ENCODE measurements around the gene ASIC4. TPM values are rescaled to one million over a fixed set of nuclear protein-coding genes. Genes with fewer than 3 reads are reported as not detected.

ASIC4 gene
- total RNA-seq, result not detected
- polyA plus RNA-seq, result not detected

DNA sequence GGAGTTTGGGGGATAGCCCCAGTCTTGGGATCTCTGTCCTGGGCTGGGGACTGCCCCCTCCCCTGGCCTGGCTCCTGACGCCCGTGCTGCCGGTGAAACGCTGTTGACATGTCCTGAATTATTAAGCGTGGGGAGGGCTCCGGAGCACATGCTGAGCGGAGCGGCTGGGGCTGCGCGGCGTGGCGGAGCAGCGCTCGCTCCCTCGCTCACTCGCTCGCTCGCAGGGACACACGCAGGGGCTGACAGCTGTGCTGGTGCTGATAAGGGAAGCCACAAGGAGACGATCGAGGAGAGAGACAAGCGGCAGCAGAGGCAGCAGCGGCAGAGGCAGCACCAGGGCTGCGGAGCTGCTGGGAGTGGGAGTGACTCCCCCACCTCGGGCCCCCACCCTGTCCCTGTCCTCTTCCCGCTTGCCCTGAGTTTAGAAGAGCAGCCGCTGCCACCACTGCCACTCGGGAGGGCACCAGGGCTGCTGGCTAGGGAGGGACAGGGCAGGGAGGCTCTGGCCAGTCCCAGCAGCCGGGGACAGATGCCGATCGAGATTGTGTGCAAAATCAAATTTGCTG lies at the start of gene ASIC4:
TSS of gene ASIC4 (plus strand) at position 287 of the 566 bp plus-strand sequence. CDS start at position 530, 243 bp downstream.
- H3K4me3 ChIP-seq (ENCODE audit: low read length), result no peak within 1 kb of the TSS
- H3K27me3 ChIP-seq (ENCODE audit: insufficient read depth, low read length, poor library complexity, severe bottlenecking), result peaks cover 12% of the 10 kb centered on the region
- peaks cover 0 to 2% (median 0%) of the 10 kb centered on the region in 3 donors for H3K36me3 Mint-ChIP-seq
- peaks cover 69 to 90% of the 10 kb centered on the region in 2 donors for H3K27me3 Mint-ChIP-seq
- no peak for DNase-seq
- no peaks in the 10 kb centered on the region for H3K36me3 ChIP-seq (ENCODE audit: insufficient read depth, low read length)
- H3K27ac Mint-ChIP-seq, result peak within 1 kb of the TSS in 1 of 8 donors; percentile 49
- peak within 1 kb of the TSS in 4 of 7 donors; percentile 37 to 70 (median 46) for H3K4me3 Mint-ChIP-seq
- ChIA-PET CTCF (interaction anchor here (1.0 to 1.4 kb wide), 2 partner anchors 14 to 16 kb away, joined by 3 to 5 read pairs; no protein-coding TSS in a partner anchor), POLR2A (no interaction called here)
- peaks cover 17 to 40% (median 20%) of the 10 kb centered on the region in 3 donors for H3K4me1 Mint-ChIP-seq
- peaks cover 11% of the 10 kb centered on the region for H3K4me1 ChIP-seq (ENCODE audit: insufficient read depth, low read length)
- H3K27ac ChIP-seq (ENCODE audit: low read depth, low read length), result peak within 1 kb of the TSS; percentile 31
- H3K9me3 Mint-ChIP-seq, result peaks cover 0 to 4% (median 0%) of the 10 kb centered on the region in 5 donors
- H3K9me3 ChIP-seq (ENCODE audit: low read length), result no peaks in the 10 kb centered on the region

GRCh38 chr2:219465659-219466561 lies 48.4 kb upstream of the ASIC4 start:
- Histone ChIP-seq H3K27me3 (ENCODE audit: insufficient read depth, low read length, poor library complexity, severe bottlenecking) (no peaks in the 10 kb centered on the region), H3K9me3 (ENCODE audit: low read length) (no peaks in the 10 kb centered on the region), H3K4me1 (ENCODE audit: insufficient read depth, low read length) (no peaks in the 10 kb centered on the region), H3K27ac (ENCODE audit: low read depth, low read length) (no peak overlapping the region), H3K4me3 (ENCODE audit: low read length) (no peak overlapping the region), H3K36me3 (ENCODE audit: insufficient read depth, low read length) (no peaks in the 10 kb centered on the region)
- H3K36me3 Mint-ChIP-seq, result no peaks in the 10 kb centered on the region
- H3K4me1 Mint-ChIP-seq, result no peaks in the 10 kb centered on the region
- DNase-seq, result no peak
- ChIA-PET CTCF (interaction anchor here (3.4 kb wide), 1 partner anchor 64 kb away, joined by 15 read pairs; no protein-coding TSS in a partner anchor), POLR2A (no interaction called here)
- H3K27me3 Mint-ChIP-seq, result peaks cover 0 to 2% of the 10 kb centered on the region in 2 donors
- H3K4me3 Mint-ChIP-seq, result no peak overlapping the region
- no peaks in the 10 kb centered on the region for H3K9me3 Mint-ChIP-seq
- no peak overlapping the region for H3K27ac Mint-ChIP-seq

GRCh38 chr2:219466816-219467735 lies 47.2 kb upstream of the ASIC4 start:
- DNase-seq, result no peak
- POLR2A ChIA-PET, result no interaction called here
- no peaks in the 10 kb centered on the region for H3K9me3 Mint-ChIP-seq
- Histone ChIP-seq H3K27ac (ENCODE audit: low read depth, low read length) (no peak overlapping the region), H3K27me3 (ENCODE audit: insufficient read depth, low read length, poor library complexity, severe bottlenecking) (no peaks in the 10 kb centered on the region), H3K36me3 (ENCODE audit: insufficient read depth, low read length) (no peaks in the 10 kb centered on the region), H3K9me3 (ENCODE audit: low read length) (no peaks in the 10 kb centered on the region), H3K4me1 (ENCODE audit: insufficient read depth, low read length) (no peaks in the 10 kb centered on the region), H3K4me3 (ENCODE audit: low read length) (no peak overlapping the region)
- H3K27me3 Mint-ChIP-seq, result peaks cover 0 to 3% of the 10 kb centered on the region in 2 donors
- no peak overlapping the region for H3K27ac Mint-ChIP-seq
- H3K36me3 Mint-ChIP-seq, result no peaks in the 10 kb centered on the region
- no peaks in the 10 kb centered on the region for H3K4me1 Mint-ChIP-seq
- CTCF ChIA-PET, result no interaction called here
- no peak overlapping the region for H3K4me3 Mint-ChIP-seq

DNA sequence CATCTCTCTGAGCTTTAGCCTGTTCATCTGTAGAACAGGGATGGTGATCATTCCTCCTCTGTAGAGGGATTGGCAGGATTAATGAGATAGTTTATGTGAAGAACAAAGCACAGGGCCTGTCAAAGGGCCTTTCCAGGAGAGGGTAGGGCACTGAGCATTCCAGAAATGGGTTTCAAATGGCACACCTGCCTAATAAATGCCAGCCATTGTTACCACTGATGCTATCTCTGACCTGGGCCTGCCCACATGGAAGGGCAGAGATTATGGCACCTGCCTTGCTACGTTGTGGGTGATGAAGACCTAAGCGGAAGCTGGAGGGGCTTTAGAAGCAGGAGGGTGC lies 46.6 kb upstream of the ASIC4 start:
- no peaks in the 10 kb centered on the region for H3K9me3 Mint-ChIP-seq
- Histone ChIP-seq H3K36me3 (ENCODE audit: insufficient read depth, low read length) (no peaks in the 10 kb centered on the region), H3K9me3 (ENCODE audit: low read length) (no peaks in the 10 kb centered on the region), H3K4me3 (ENCODE audit: low read length) (no peak overlapping the region), H3K27ac (ENCODE audit: low read depth, low read length) (no peak overlapping the region), H3K4me1 (ENCODE audit: insufficient read depth, low read length) (no peaks in the 10 kb centered on the region), H3K27me3 (ENCODE audit: insufficient read depth, low read length, poor library complexity, severe bottlenecking) (no peaks in the 10 kb centered on the region)
- H3K4me3 Mint-ChIP-seq, result no peak overlapping the region
- H3K36me3 Mint-ChIP-seq, result no peaks in the 10 kb centered on the region
- no peak for DNase-seq
- peaks cover 0 to 3% of the 10 kb centered on the region in 2 donors for H3K27me3 Mint-ChIP-seq
- no peak overlapping the region for H3K27ac Mint-ChIP-seq
- CTCF ChIA-PET, result no interaction called here
- H3K4me1 Mint-ChIP-seq, result no peaks in the 10 kb centered on the region
- POLR2A ChIA-PET, result no interaction called here

GRCh38 chr2:219468410-219469185 lies 45.7 kb upstream of the ASIC4 start:
- Mint-ChIP-seq H3K9me3 (no peaks in the 10 kb centered on the region), H3K4me1 (no peaks in the 10 kb centered on the region), H3K27me3 (peaks cover 0 to 3% of the 10 kb centered on the region in 2 donors), H3K36me3 (no peaks in the 10 kb centered on the region), H3K27ac (no peak overlapping the region), H3K4me3 (no peak overlapping the region)
- Histone ChIP-seq H3K4me3 (ENCODE audit: low read length) (no peak overlapping the region), H3K9me3 (ENCODE audit: low read length) (no peaks in the 10 kb centered on the region), H3K27ac (ENCODE audit: low read depth, low read length) (no peak overlapping the region), H3K36me3 (ENCODE audit: insufficient read depth, low read length) (no peaks in the 10 kb centered on the region), H3K4me1 (ENCODE audit: insufficient read depth, low read length) (no peaks in the 10 kb centered on the region), H3K27me3 (ENCODE audit: insufficient read depth, low read length, poor library complexity, severe bottlenecking) (no peaks in the 10 kb centered on the region)
- DNase-seq, result no peak
- ChIA-PET POLR2A (no interaction called here), CTCF (no interaction called here)

- Mint-ChIP-seq H3K9me3 (no peaks in the 10 kb centered on the region), H3K4me3 (no peak overlapping the region), H3K4me1 (no peaks in the 10 kb centered on the region), H3K27ac (no peak overlapping the region), H3K27me3 (peaks cover 0 to 5% of the 10 kb centered on the region in 2 donors), H3K36me3 (no peaks in the 10 kb centered on the region)
- CTCF ChIA-PET, result interaction anchor here (1.2 to 1.3 kb wide), 2 partner anchors 41 to 60 kb away, joined by 3 to 7 read pairs; no protein-coding TSS in a partner anchor
- POLR2A ChIA-PET, result no interaction called here
- H3K9me3 ChIP-seq (ENCODE audit: low read length), result no peaks in the 10 kb centered on the region
- DNase-seq, result no peak
- no peaks in the 10 kb centered on the region for H3K27me3 ChIP-seq (ENCODE audit: insufficient read depth, low read length, poor library complexity, severe bottlenecking)
- H3K27ac ChIP-seq (ENCODE audit: low read depth, low read length), result no peak overlapping the region
- H3K4me1 ChIP-seq (ENCODE audit: insufficient read depth, low read length), result no peaks in the 10 kb centered on the region
- H3K4me3 ChIP-seq (ENCODE audit: low read length), result no peak overlapping the region
- H3K36me3 ChIP-seq (ENCODE audit: insufficient read depth, low read length), result no peaks in the 10 kb centered on the region
These were observed 45.0 kb upstream of the ASIC4 start for GRCh38 chr2:219469186-219469724.

DNA sequence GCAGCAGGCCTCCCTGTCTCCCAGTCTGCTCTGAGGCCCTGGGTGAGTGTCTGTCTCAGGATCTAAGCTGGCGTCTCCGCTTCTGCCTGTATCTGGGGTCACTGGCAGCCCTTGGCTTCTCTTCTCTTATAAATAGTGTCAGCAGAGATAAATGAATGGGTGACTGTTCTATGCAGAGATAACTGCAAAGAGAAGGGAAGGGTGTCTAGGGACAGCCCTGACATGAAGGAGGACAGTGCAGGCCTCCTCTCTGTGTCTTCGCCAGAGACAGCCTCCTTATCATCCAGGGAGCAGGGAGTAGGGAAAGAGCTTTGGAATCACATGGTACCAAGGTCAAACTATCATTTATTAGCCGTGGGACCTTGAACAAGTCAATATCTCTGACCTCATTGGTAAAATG lies 43.9 kb upstream of the ASIC4 start:
- H3K36me3 ChIP-seq (ENCODE audit: insufficient read depth, low read length), result no peaks in the 10 kb centered on the region
- ChIA-PET CTCF (interaction anchor here (1.2 to 1.3 kb wide), 2 partner anchors 40 to 59 kb away, joined by 3 to 7 read pairs; no protein-coding TSS in a partner anchor), POLR2A (no interaction called here)
- H3K4me3 ChIP-seq (ENCODE audit: low read length), result no peak overlapping the region
- Mint-ChIP-seq H3K4me3 (no peak overlapping the region), H3K9me3 (no peaks in the 10 kb centered on the region), H3K27me3 (peaks cover 0 to 5% of the 10 kb centered on the region in 2 donors), H3K4me1 (no peaks in the 10 kb centered on the region), H3K36me3 (no peaks in the 10 kb centered on the region), H3K27ac (no peak overlapping the region)
- DNase-seq, result no peak
- no peaks in the 10 kb centered on the region for H3K4me1 ChIP-seq (ENCODE audit: insufficient read depth, low read length)
- no peaks in the 10 kb centered on the region for H3K9me3 ChIP-seq (ENCODE audit: low read length)
- no peak overlapping the region for H3K27ac ChIP-seq (ENCODE audit: low read depth, low read length)
- H3K27me3 ChIP-seq (ENCODE audit: insufficient read depth, low read length, poor library complexity, severe bottlenecking), result no peaks in the 10 kb centered on the region
